B cell (primary cell): ENCODE data around the gene SLC48A1. TPM values are rescaled to one million over a fixed set of nuclear protein-coding genes. Genes with fewer than 3 reads are reported as not detected.
A peak's percentile ranks its signal among the peaks of the same experiment; 100 is the strongest.

ENCODE experiments used
- ATAC-seq: fragments of 200-7000 bp; cut with Tn5 transposase; one replicate; pipeline ENCODE4 v1.10.0; 2021; ENCODE audit warnings: low read depth, mild to moderate bottlenecking, moderate number of reproducible peaks, moderate library complexity
- CTCF ChIA-PET: fragments of 350-600 bp; sonication (Branson Sonifier 250); formaldehyde crosslinking; loops from one replicate; lab custom pipeline; 2021; ENCODE audit warnings: antibody characterized with exemption, inconsistent platforms; lab: Charles Lee
- POLR2A ChIA-PET: fragments of 350-600 bp; sonication (Branson Sonifier 250); formaldehyde crosslinking; loops from one replicate; lab custom pipeline; 2021; ENCODE audit warnings: antibody characterized with exemption; lab: Charles Lee
- DNase-seq: peaks from one replicate; pipeline ENCODE4 v3.0.0; 2013
- H2AFZ ChIP-seq: 2 replicates; pipeline ENCODE4 v1.6.1; 2012; ENCODE audit warnings: mild to moderate bottlenecking, low read depth, low read length; ENCODE audit not compliant: insufficient read depth, poor library complexity, severe bottlenecking
- H3K27ac ChIP-seq, 2 donors: 1 replicate in 1 of 2; 2 replicates in 1 of 2; pipeline ENCODE4 v1.5.1; 2012 to 2013; ENCODE audit warnings: low read length in 2 of 2, mild to moderate bottlenecking in 2 of 2, moderate library complexity in 1 of 2
- H3K27me3 ChIP-seq, 4 experiments: fragments of 200-600 bp in 1 of 4; sonication (generic) in 1 of 4; replicated peaks in 1 of 4; 1 replicate in 2 of 4; 2 replicates in 2 of 4; pipeline versions ENCODE4 v1.6.1 to v1.7.0; 2013 to 2016; ENCODE audit warnings: low read length in 3 of 4, mild to moderate bottlenecking in 2 of 4, mixed read lengths in 1 of 4, moderate library complexity in 1 of 4; ENCODE audit not compliant: insufficient read depth in 4 of 4, control insufficient read depth in 3 of 4; ENCODE audit errors: control extremely low read depth in 1 of 4
- H3K36me3 ChIP-seq, 2 experiments: replicated peaks in 1 of 2; 1 replicate in 1 of 2; 2 replicates in 1 of 2; pipeline versions ENCODE4 v1.6.1 to v1.7.1; 2013; ENCODE audit warnings: low read length in 1 of 2; ENCODE audit not compliant: insufficient read depth in 2 of 2, control insufficient read depth in 1 of 2; ENCODE audit errors: control extremely low read depth in 1 of 2, extremely low read depth in 1 of 2
- H3K4me1 ChIP-seq, 2 donors: fragments of 200-600 bp in 1 of 2; sonication (generic) in 1 of 2; 1 replicate in 1 of 2; 2 replicates in 1 of 2; pipeline versions ENCODE4 v1.5.1 to v1.6.1; 2013 to 2017; ENCODE audit warnings: low read length in 2 of 2; ENCODE audit not compliant: control insufficient read depth in 2 of 2, insufficient read depth in 2 of 2
- H3K4me2 ChIP-seq: replicated peaks from 2 replicates; pipeline ENCODE3; 2012; ENCODE audit warnings: mild to moderate bottlenecking, low read depth, low read length; ENCODE audit not compliant: poor library complexity, severe bottlenecking
- H3K4me3 ChIP-seq, 5 experiments: fragments of 200-600 bp in 1 of 5; sonication (generic) in 1 of 5; 1 replicate in 3 of 5; 2 replicates in 2 of 5; pipeline versions ENCODE4 v1.5.1 to v1.7.0; 2011 to 2016; ENCODE audit warnings: low read length in 4 of 5, mild to moderate bottlenecking in 4 of 5, low read depth in 2 of 5, control low read depth in 1 of 5, moderate library complexity in 1 of 5; ENCODE audit not compliant: insufficient read depth in 1 of 5; ENCODE audit errors: control extremely low read depth in 1 of 5, extremely low read depth in 1 of 5
- H3K79me2 ChIP-seq: fragments of 200-600 bp; sonication (generic); one replicate; pipeline ENCODE4 v1.6.0; 2016; ENCODE audit warnings: low read length; ENCODE audit not compliant: control insufficient read depth, insufficient read depth
- H3K9ac ChIP-seq: fragments of 200-600 bp; sonication (generic); 2 replicates; pipeline ENCODE4 v1.6.1; 2017; ENCODE audit warnings: mild to moderate bottlenecking, low read length, moderate library complexity
- H3K9me3 ChIP-seq, 3 donors: one replicate each; pipeline versions ENCODE4 v1.6.1 to v1.7.1; 2013; ENCODE audit warnings: low read length in 2 of 3; ENCODE audit not compliant: control insufficient read depth in 2 of 3, insufficient read depth in 1 of 3; ENCODE audit errors: control extremely low read depth in 1 of 3
- H4K20me1 ChIP-seq: 2 replicates; pipeline ENCODE4 v1.6.0; 2012; ENCODE audit warnings: mild to moderate bottlenecking, low read length; ENCODE audit not compliant: insufficient read depth, control insufficient read depth, poor library complexity, severe bottlenecking
- H3K27ac Mint-ChIP-seq: one replicate; pipeline ENCODE4 v1.8.0; 2021; ENCODE audit warnings: mixed read lengths
- H3K27me3 Mint-ChIP-seq: one replicate; pipeline ENCODE4 v1.8.0; 2021; ENCODE audit warnings: mixed read lengths
- H3K4me1 Mint-ChIP-seq: one replicate; pipeline ENCODE4 v1.8.0; 2021; ENCODE audit warnings: mixed read lengths
- H3K4me3 Mint-ChIP-seq: one replicate; pipeline ENCODE4 v1.8.0; 2021; ENCODE audit warnings: mixed read lengths
- H3K9me3 Mint-ChIP-seq: one replicate; pipeline ENCODE4 v1.8.0; 2022; ENCODE audit warnings: mixed read lengths; ENCODE audit not compliant: insufficient read depth
- EZH2 ChIP-seq: IDR thresholded peaks from 2 replicates; pipeline ENCODE4 v1.6.1; 2012; ENCODE audit warnings: borderline replicate concordance, low read depth, mild to moderate bottlenecking, moderate library complexity, low read length; ENCODE audit not compliant: insufficient read depth, poor library complexity, severe bottlenecking
- WGBS: methylation state at CpG from one replicate; pipeline ENCODE4 v1.1.5; 2013; ENCODE audit warnings: missing lambda C conversion rate; ENCODE audit not compliant: insufficient coverage; 5-methylcytosine and 5-hydroxymethylcytosine counted together
- intact Hi-C: fragments of 100-400 bp; cut with micrococcal nuclease; formaldehyde crosslinking; loops from one replicate; pipeline ENCODE4 v1.10.0; 2022
- polyA plus RNA-seq: library from polyadenylated mRNA; depleted of rRNA; stranded (reverse); fragments of >200 nt; gene quantifications from 2 replicates; pipeline ENCODE4 v1.2.3, GENCODE V29; 2012
- total RNA-seq, 2 donors: library from RNA; stranded (reverse); fragments of 120-200 nt in 1 of 2; gene quantifications; 1 replicate in 1 of 2; 2 replicates in 1 of 2; pipeline versions ENCODE4 v1.2.3 to v1.2.4, GENCODE V29; 2013 to 2022
- TF ChIP-seq, protein P1 (sequence below): fragments of 200-600 bp; IDR thresholded peaks from one replicate; pipeline ENCODE4 v1.8.0; 2022; ENCODE audit warnings: antibody characterized with exemption, mild to moderate bottlenecking

The SLC48A1 gene
- total and polyA plus RNA-seq, 2 donors (not counting 1 experiment from before 2014, with no cell fraction given), result 8.0 to 20.0 TPM

DNA sequence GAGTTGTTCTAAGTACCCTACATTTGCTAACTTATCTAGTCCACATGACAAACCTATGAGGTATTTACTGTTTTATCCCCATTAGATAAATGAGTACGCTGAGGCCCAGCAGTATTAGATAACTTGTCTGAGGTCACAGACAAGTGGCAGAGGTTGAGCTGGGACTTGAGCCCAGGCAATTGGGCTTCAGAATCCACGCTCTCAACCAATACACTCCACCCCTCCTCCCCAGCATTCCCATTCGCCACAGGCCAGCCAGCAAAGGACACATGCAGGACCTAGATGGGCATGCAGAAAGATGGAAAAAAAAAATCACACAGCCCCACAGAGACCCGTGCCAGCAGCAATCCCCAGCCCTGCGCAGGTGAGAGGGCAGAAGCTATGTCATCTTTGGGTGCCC lies 34.3 kb downstream of the SLC48A1 start:
- Histone ChIP-seq H3K79me2 (peaks cover 98% of the 10 kb centered on the region), H3K4me3 (peak overlapping the region in 1 of 5 experiments; percentile 9), H3K27ac (peak overlapping the region; percentile 90 to 94), H4K20me1 (peaks cover 8% of the 10 kb centered on the region), H3K9ac (peak overlapping the region; percentile 54), H3K9me3 (no peaks in the 10 kb centered on the region), H3K36me3 (peaks cover 0 to 14% of the 10 kb centered on the region in 2 experiments), H3K4me1 (peaks cover 77 to 95% of the 10 kb centered on the region in 2 donors), H3K27me3 (no peaks in the 10 kb centered on the region), H2AFZ (no peak overlapping the region), H3K4me2 (peak overlapping the region; percentile 84)
- intact Hi-C loops, result no loop called here
- Mint-ChIP-seq H3K4me1 (peaks cover 96% of the 10 kb centered on the region), H3K4me3 (peak overlapping the region; percentile 69), H3K9me3 (no peaks in the 10 kb centered on the region), H3K27ac (peak overlapping the region; percentile 91), H3K27me3 (no peaks in the 10 kb centered on the region)
- ChIA-PET POLR2A (interaction anchor here (0.7 to 17.3 kb wide), 7 partner anchors 11 to 98 kb away, joined by 3 to 264 read pairs (median 4); partner anchors contain the start of gene HDAC7), CTCF (interaction anchor here (0.7 to 38.8 kb wide), 18 partner anchors 10 to 155 kb away, joined by 3 to 1203 read pairs (median 8); partner anchors contain the start of genes HDAC7 and SLC48A1)
- DNase-seq (no peak), ATAC-seq (no peak)
- WGBS, result 100% methylated on average over 2 of the region's 5 CpGs
- TF ChIP-seq, protein P1, sequence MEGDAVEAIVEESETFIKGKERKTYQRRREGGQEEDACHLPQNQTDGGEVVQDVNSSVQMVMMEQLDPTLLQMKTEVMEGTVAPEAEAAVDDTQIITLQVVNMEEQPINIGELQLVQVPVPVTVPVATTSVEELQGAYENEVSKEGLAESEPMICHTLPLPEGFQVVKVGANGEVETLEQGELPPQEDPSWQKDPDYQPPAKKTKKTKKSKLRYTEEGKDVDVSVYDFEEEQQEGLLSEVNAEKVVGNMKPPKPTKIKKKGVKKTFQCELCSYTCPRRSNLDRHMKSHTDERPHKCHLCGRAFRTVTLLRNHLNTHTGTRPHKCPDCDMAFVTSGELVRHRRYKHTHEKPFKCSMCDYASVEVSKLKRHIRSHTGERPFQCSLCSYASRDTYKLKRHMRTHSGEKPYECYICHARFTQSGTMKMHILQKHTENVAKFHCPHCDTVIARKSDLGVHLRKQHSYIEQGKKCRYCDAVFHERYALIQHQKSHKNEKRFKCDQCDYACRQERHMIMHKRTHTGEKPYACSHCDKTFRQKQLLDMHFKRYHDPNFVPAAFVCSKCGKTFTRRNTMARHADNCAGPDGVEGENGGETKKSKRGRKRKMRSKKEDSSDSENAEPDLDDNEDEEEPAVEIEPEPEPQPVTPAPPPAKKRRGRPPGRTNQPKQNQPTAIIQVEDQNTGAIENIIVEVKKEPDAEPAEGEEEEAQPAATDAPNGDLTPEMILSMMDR, result no peak
- TF ChIP-seq EZH2, result no peak

- no peaks in the 10 kb centered on the region for H3K9me3 ChIP-seq
- TF ChIP-seq, protein P1, result no peak
- no peak for TF ChIP-seq EZH2
- H3K27me3 ChIP-seq, result no peaks in the 10 kb centered on the region
- Mint-ChIP-seq H3K4me1 (peaks cover 96% of the 10 kb centered on the region), H3K4me3 (peak overlapping the region; percentile 69), H3K27me3 (no peaks in the 10 kb centered on the region), H3K9me3 (no peaks in the 10 kb centered on the region), H3K27ac (peak overlapping the region; percentile 91)
- peaks cover 96% of the 10 kb centered on the region for H3K79me2 ChIP-seq
- H3K36me3 ChIP-seq, result peaks cover 0 to 14% of the 10 kb centered on the region in 2 experiments
- intact Hi-C loops, result loop anchor here (1.0 kb wide), 5 partner anchors 11 to 102 kb away; partner anchors contain the start of genes HDAC7, RPAP3 and SLC48A1
- H3K9ac ChIP-seq, result peak overlapping the region; percentile 54
- H3K4me3 ChIP-seq, result peak overlapping the region in 4 of 5 experiments; percentile 16 to 33 (median 28)
- H3K27ac ChIP-seq, result peak overlapping the region; percentile 90 to 94
- ChIA-PET CTCF (interaction anchor here (0.7 to 38.8 kb wide), 21 partner anchors 10 to 156 kb away, joined by 3 to 1203 read pairs (median 5); partner anchors contain the start of genes HDAC7 and SLC48A1), POLR2A (interaction anchor here (0.5 to 17.3 kb wide), 11 partner anchors 9 to 1348 kb away, joined by 3 to 264 read pairs (median 4); partner anchors contain the start of gene HDAC7)
- H2AFZ ChIP-seq, result peak overlapping the region; percentile 8
- H3K4me2 ChIP-seq, result peak overlapping the region; percentile 84
- peaks cover 74 to 93% of the 10 kb centered on the region in 2 donors for H3K4me1 ChIP-seq
- DNase-seq (peak; percentile 86), ATAC-seq (peak; percentile 40)
- peaks cover under 1% of the 10 kb centered on the region for H4K20me1 ChIP-seq
- 0% methylated on average over 9 of the region's 9 CpGs for WGBS
Observed at GRCh38 chr12:47808050-47808449, 35.0 kb downstream of the SLC48A1 start.
